HG02759 (cell line): ENCODE measurements around the gene SLC22A23.
A peak's percentile ranks its signal among the peaks of the same experiment; 100 is the strongest.

Experiments used
- ATAC-seq: cut with Tn5 transposase; IDR thresholded peaks from one replicate; pipeline ENCODE4 v1.9.1; 2021; ENCODE audit warnings: mild to moderate bottlenecking, moderate library complexity; ENCODE audit not compliant: unreplicated experiment

SLC22A23 gene

GRCh38 chr6:3456898-3457709 is at the start of gene SLC22A23:
Gene SLC22A23, minus strand, starts transcription at chr6:3457050. Its CDS starts 491 bp downstream, at chr6:3456559.
- ATAC-seq, result peak; percentile 63

- ATAC-seq, result no peak
These were observed 49.4 kb upstream of the SLC22A23 start for GRCh38 chr6:3506200-3506599.

GRCh38 chr6:3504938-3505805 is 48.3 kb upstream of the SLC22A23 start:
- no peak for ATAC-seq

GRCh38 chr6:3504354-3504753 is 47.5 kb upstream of the SLC22A23 start:
- no peak for ATAC-seq

- ATAC-seq, result no peak
These were observed 45.1 kb upstream of the SLC22A23 start for GRCh38 chr6:3501826-3502500.

GRCh38 chr6:3500262-3501014 is 43.6 kb upstream of the SLC22A23 start:
- ATAC-seq, result no peak

- no peak for ATAC-seq
These were observed 42.8 kb upstream of the SLC22A23 start for GRCh38 chr6:3499603-3500002.

GRCh38 chr6:3496395-3496794 is 39.5 kb upstream of the SLC22A23 start:
- no peak for ATAC-seq

- no peak for ATAC-seq
These were observed 37.7 kb upstream of the SLC22A23 start for GRCh38 chr6:3494391-3495100.

GRCh38 chr6:3490625-3490980 is 33.8 kb upstream of the SLC22A23 start:
- no peak for ATAC-seq

- ATAC-seq, result no peak
These were observed 33.2 kb upstream of the SLC22A23 start for GRCh38 chr6:3489961-3490624.

- no peak for ATAC-seq
These were observed 32.3 kb upstream of the SLC22A23 start for GRCh38 chr6:3489027-3489757.

- ATAC-seq, result no peak
These were observed 28.1 kb upstream of the SLC22A23 start for GRCh38 chr6:3484946-3485345.

GRCh38 chr6:3484192-3484591 is 27.3 kb upstream of the SLC22A23 start:
- no peak for ATAC-seq

GRCh38 chr6:3483675-3484074 is 26.8 kb upstream of the SLC22A23 start:
- no peak for ATAC-seq

- ATAC-seq, result no peak
These were observed 26.0 kb upstream of the SLC22A23 start for GRCh38 chr6:3482869-3483268.

GRCh38 chr6:3481640-3482039 is 24.8 kb upstream of the SLC22A23 start:
- ATAC-seq, result no peak

GRCh38 chr6:3480009-3480408 is 23.2 kb upstream of the SLC22A23 start:
- no peak for ATAC-seq

- ATAC-seq, result no peak
These were observed 16.9 kb upstream of the SLC22A23 start for GRCh38 chr6:3473773-3474172.
